HG03039 (cell line): ENCODE data around the gene INHBA.

ENCODE experiments used
- ATAC-seq: cut with Tn5 transposase; IDR thresholded peaks from one replicate; pipeline ENCODE4 v1.9.1; 2021; ENCODE audit warnings: mild to moderate bottlenecking, moderate library complexity; ENCODE audit not compliant: unreplicated experiment

INHBA gene

DNA sequence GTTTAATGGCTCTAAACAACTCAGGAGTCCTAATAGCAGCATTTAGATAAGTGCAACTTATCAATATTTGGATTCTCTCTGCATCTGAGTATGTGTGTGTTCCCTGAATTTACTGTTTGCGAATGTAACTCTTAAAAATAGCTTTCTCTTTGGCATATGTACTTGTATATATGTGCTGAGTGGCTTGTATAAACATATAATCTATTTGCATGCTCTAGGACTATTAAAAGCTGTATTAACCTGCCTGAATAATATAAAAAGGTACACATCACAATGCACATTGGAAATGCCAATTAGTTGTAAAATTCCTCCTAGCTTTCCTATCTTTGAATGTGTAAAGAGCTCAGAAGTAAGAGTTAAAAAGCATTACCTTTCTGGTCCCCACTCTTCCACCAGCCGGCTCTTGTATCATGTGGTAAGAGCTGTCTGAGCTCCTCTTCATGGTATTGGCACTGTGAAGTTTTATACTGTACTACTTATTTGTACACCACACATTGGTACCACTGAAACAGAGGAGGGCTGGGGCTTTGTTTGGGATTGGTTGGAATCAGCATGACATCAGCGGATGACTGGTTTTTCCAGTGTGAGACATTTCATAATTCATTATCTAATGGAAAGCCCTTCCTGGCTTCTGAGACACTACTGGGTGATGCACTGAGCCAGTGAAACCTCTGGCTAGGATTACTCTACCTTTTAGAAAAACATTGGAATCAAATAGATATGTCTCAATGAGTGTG is at the start of gene INHBA:
Gene INHBA (minus strand): TSS at position 456 of the 737 bp plus-strand sequence. CDS start 2,716 bp downstream, outside the sequence.
- ATAC-seq: no peak

DNA sequence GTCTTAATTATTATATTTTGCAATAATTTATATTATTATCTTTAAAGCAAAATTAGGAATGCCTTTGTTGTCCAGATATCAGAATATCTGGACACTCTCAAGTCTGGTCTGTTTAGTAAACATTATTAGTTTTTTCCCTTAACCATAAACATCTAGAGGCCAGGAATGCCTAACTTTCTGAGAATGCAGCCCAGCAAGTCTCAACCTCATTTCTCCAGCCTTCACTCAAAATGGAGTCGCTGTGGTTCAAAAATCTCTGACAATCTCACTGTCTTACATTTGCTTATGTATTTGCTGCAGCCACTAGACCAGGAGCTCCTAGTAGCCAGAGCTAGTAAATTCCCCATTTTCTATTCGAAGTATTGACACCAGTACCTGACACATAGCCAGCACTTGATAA is 49.7 kb upstream of the INHBA start:
- no peak for ATAC-seq

DNA sequence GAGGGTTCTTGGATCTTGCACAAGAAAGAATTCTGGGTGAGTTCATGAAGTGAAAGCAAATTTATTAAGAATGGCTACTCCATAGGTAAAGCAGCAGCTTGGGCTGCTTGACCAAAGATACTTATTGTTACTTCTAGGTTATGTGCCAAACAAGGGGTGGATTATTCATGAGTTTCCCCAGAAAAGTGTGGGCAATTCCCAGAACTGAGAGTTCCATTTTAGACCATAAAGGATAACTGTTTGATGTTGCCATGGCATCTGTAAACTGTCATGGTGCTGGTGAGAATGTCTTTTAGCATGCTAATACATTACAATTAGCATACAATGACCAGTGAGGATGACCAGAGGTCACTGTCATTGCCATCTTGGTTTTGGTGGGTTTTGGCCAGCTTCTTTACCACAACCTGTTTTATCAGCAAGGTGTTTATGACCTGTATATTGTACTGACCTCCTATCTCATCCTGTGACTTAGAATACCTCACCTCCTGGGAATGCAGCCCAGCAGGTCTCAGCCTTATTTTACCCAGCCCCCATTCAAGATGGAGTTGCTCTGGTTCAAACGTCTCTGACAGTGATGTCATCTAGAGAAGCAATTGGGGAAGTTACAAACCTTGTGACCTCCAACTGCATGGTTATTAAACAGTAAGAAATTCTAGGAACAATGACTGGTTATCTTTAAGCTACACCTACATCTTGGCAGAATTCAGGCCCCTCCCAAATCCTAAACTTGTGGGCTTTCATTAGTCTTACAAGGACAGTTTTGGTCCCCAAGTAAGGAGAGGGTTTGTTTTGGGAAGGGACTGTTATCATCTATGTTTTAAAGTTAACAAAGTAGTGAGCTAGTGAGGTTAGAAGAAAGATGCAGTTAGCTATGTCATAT is 48.0 kb upstream of the INHBA start:
- ATAC-seq: no peak

DNA sequence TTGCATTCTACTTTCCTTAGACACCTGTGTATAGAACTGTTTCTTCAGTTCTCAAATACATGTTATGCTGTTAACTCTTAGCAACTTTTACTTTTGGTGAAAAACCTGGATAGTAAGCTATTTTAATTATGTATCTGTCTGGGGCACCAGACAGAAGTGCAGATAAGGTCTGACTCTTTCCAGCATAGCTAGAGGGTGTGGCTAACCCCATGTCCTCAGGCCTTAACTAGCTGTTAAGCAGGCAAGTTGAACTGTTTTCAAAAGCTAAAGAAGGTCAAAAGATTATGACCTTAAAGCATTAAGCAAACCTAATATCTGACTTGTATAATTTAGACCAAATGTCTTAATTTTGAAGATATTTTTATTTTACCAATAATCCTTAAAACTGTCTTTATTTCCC is 45.1 kb upstream of the INHBA start:
- no peak for ATAC-seq

DNA sequence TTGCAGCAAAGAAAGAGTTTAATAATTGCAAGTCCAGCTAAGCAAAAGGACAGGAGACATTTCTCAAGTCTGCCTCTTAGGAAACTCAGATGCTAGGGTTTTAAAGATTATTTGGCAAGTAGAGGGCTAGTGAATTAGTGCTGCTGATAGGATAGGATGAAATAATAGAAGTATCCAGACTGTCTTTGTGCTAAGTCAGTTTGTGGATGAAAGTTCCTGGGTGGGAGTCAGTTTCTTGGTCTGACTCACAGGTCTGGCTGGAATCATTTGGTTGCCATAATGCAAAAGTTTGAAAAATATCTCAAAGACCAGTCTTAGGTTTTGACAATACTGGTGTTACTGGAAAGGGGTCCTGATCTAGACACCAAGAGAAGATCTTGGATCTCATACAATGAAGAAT is 42.6 kb upstream of the INHBA start:
- no peak for ATAC-seq

DNA sequence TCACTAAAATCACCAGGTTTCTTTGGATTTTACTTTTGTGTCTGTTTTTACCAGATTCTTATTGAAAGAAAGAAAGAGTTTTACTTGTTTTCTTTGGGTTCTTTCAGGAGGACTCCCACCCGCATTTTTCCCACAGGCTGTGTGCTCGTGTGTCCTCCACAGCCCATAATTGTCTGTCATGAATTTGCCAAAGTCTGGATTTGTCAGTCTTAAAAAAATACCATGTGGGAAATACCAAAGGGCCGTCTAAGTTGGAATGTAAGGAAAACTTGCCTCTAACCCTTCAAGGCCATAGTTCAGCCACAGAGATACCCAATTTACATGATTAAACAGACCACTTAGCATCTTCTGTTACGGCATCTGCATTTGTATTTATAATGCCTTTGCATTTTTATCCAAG is 41.3 kb upstream of the INHBA start:
- no peak for ATAC-seq

DNA sequence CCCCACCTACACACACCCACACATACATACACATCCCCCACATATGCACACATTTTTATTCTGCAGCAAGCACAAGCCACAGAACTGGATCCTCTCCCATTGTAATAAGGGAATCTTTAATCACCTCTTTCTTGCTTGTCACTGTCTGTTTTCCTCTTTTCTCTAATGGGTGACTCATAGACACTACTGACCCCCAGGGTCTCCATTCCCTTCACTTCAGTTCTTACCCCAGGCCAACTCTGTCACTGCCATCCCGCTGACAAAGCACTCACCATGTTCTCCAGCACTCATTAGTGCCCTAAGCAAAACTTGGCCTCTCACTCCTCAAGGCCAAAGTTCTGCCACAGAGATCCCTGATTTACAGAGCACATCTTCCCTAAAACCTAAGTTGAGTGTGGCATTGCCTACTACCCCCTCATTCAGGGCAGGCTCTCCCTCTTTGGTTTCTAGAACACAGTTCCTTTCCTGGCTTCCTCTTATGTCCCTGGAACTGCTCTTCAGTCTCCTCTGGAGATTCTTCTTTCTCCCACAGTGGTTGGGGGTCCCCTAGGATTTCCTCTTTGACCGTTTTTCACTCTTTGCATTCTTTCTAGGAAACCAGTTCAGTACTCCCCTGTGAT is 39.6 kb upstream of the INHBA start:
- ATAC-seq: no peak

DNA sequence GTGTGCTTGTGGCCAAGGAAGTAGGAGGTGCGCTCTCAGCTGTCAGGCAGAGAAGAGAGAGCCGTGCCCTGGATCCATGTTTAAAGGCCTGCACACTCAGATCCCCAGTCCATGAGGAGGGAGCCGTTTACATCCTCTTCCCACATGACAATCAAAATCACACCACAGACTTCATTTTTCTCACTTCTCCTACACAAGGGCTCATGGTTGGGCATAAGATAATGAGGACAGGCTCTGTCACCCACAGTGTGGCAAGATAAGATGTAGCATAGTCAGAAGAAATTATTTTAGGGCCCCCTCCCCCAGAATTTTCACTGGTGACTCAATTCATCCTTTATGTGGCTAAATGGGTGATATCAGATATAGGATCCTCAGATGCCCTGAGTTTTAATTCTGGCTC is 35.9 kb upstream of the INHBA start:
- no peak for ATAC-seq

DNA sequence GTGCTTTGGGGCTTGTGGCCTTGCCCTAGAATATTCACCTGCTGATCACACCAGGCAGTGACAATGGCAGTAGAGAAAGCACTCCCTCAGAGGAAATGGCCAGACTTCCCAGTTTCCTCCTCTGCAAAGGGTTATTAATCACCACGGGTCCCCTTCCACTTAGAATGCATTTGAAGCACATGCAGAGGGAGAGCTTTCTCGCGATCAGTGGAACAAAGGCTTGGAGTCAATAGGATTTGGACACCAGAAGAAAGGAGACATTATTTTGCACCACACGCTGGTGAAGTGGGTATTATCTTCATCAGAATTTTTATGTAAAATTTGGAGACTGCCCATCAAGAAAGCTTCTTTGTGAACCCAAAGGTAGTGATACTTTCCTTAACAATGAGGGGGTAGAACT is 35.4 kb upstream of the INHBA start:
- no peak for ATAC-seq

DNA sequence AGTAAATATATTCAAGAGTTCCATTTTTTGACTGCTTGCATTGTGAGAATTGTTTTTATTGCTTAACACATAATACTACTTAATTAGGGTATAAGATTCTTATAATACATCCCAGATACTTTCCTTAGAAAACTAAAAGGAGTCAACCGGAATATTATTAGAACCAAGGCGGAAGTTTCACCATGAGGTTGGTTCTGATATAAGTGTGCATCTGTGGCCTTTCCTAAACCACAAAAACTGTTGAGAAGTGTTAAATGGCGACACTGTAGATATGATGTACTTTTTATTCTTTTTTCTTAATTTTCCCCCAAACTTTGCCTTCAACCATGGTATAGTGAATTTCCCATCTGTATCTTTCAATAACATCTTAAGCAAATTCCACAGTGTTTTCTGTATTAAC is 32.3 kb upstream of the INHBA start:
- no peak for ATAC-seq

DNA sequence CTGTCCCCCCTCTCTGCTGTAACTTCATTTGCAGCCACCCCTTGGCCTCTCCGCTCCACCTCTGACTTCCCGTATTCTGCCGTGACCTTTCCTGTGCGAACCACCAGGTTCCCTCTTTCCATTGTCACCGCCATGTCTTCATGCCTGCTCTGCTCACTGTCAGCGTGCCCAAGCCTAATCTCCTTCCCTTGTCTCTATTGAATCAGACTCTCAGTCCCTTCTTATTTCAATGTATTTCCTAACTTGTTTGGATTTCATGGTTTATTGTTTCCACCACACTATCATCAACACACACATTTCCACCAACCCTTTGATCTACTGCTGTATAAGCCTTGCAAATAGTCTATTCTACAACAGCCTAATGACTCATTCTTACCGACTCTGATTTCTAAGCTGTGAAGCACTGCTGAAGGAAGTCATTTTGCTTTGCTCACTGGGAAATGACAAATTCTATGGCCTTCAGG is 30.0 kb upstream of the INHBA start:
- no peak for ATAC-seq

DNA sequence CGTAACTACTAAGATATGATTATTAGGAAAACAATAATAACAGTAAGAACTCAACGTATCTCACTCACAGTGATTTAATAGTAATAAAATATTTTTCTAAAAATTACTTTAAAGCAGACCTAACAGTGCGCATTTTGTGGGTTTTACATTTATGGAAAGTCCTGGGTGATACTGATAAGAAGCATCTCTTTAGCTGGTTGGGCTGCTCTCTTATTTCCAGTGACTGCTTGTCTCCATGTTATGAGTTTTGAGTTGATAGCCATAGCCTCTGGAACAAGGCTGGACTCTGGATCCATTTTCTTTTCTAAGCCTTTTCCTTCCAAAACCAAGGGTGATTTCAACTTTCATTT is 29.5 kb upstream of the INHBA start:
- ATAC-seq: no peak

DNA sequence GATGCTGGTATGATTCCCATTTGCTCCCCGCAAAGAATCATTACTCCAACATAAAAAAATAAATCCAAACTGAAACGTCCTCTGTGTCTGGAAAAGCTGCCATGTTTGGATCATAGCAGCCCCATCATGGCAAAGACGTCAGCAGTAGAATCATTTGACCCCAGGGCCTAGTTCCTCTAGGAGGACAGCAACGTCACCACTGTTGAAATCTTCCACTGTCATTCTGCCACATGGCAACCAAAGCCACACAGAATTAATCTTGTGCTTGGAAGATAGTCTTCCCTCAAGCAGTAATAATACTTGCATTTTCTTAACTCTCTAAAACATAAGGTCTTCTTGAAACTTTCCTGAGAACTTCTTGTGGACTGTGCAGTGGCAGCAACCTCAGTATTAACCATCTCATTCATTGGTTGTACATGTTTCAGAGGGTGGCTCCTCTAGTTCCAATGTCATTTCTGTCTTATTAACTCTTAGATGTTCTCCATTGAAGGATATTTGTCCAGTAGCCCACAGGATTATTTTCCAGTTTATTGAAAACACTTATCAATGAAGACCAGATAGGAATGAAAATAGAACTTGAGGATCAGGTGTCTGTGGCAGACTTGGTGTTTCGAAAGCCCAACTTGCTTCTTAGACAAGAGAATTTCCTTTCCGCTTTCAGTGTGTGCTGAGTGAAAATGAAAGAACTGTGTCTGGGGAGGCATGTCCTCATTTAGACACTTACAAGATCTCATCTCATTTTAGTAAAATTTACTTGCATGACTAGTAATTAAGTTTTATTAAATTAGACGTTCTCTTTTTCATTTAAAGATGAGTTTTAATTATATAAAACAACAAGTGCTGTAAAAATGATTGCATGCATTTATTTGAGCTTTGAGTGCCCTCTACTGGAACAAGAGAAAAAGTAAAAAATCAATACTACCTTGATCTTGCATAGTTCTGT is 28.9 kb upstream of the INHBA start:
- peak; percentile 95 for ATAC-seq

DNA sequence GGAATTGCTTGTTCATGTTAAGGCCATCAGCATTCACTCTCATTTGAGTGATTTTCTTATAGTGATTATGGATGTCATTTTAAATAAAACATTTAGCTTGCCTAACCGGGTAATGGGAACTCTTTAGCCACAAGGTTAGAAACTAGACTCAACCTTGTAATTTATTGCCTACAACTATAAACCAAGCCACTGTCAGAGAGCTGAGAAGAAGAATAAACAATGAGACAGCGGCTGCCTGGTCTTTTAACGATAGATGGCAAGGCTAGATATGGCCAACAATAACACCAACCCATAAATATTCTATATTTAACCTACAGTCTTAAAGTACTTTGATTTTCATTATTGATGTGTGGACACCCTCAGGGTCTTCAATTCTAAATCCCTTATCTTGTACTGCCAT is 27.8 kb upstream of the INHBA start:
- no peak for ATAC-seq

DNA sequence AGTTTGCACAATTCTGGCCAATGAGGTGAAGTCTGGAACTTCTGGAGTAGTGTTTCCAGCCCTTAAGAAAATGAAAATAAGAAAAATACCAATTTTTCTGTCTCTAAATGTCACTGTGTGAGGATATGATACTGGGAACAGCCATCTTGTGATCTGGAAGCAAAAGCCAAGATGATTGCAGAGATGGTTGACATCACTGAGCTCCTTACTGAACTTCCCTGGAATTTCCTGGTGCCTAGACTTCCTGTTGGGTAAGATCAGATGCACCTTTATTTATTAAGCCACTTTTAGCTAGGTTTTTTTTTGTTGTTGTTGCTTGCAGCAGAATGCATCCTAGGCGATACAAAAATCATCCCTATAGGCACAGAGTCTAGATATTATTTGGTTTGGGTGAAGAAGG is 27.3 kb upstream of the INHBA start:
- ATAC-seq: no peak

DNA sequence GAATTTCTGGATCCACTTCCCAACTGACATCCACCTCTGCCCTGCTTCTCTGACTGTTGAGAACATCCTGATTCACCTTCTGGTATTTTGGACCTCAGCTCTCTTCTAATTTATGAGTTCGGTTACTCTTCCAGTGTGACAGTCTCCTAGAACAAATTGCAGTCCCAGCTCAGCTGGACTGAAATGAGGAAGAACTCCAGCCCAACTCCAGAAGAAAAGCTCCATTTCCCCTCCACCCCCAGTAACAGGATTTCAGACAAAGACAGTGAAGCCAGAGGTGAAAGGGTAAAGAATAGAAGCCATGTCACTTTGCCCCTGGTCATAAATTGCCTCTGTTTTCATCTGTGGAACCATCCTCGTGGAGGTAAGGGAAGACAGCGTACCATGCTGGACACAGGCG is 26.2 kb upstream of the INHBA start:
- ATAC-seq: no peak

DNA sequence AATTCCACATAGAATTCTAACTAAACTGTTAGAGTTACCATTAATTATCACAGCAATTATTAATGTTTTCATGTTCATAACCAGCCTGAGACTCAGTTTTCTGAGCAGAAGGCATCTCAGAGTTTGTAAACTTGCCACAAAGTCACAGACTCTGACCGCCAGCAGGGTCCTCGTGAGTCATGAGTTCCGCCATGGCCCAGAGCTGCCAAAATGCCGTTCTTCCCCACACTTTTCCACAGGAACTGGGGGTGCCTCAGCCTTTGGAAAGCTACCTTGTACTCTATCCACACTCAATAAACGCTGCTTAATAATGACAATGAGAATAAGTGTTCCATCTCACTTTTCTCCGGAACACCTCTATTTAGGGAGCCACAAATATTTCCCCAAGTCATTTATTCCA is 22.1 kb upstream of the INHBA start:
- ATAC-seq: no peak

DNA sequence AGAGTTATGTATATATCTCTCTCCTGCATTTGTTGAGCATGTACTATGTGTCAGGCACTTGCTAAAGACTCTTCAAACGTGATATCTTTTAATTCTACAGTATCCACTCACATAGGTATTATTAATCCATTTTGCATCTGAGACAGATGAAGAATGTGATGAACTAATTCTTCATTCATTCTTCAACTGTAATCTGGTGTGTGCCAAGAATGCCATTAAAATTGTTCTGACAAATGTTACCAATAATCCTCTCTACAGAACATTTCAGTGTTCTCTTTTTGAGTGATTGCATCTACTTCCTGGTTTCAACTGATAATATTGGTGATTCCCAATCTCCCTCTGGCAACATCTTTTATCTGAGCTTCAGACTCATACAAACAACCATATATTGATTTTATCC is 18.0 kb upstream of the INHBA start:
- ATAC-seq: no peak

DNA sequence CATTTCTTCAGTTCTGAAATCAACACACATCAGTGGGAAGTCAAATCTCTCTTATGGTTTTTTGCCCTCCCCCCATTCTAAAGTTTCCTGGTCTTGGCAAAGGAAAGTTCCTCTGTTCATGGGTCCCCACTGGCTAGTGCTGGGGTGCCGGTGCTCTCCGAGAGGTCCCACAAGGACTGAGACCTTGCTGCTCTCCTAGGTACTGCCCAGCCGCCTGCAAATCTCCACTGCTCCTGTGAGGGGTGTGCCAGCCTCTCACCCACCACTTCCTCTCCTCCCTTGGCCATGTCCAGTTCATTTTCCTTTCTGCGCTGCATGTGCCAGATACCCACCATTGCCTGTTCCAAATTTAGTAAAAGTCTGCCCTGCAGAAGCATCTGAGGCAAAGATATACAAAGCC is 17.2 kb upstream of the INHBA start:
- no peak for ATAC-seq

DNA sequence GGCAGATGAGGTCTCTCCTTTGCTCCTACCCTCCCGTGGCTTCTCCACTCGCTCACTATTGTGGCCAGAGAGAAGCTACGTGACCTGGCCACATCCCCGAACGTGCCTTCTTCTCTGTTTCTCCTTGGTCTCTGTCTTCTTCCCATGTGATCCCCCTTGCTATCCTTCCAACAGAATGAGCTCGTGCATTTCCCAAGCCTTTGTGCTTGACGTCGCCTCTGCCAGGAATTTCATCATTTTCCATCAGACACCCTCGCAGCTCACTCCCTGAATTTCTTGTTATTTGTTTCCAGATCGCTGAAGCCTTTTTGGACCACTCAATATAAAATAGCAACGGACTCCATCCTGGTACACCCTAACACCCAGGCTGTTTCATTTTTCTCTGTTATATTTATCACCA is 13.8 kb upstream of the INHBA start:
- ATAC-seq: no peak

DNA sequence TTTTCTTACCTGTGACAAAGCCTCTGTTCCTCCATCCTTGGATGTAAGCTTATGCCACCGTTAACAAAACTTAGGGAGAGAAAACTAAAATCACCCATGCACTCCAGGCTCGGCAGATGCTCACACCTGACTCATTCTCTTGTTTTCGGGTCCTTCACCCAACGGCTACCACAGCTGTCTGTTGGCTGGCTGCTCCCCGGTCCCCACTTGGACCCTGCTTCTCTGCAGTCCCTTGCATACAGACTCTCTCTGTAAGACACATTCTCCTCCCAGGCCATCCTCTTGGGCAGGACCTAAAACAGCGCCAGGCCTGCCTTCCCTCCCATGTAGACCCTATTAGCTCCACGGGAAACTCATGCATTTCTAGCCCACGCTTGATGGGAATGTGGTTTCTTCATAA is 12.1 kb upstream of the INHBA start:
- no peak for ATAC-seq
